Fibroblast of gingiva (primary cell): ENCODE data around the gene NFATC1.

Source experiments
- DNase-seq: peaks from one replicate; pipeline ENCODE4 v3.0.0-alpha.2; 2011; ENCODE audit warnings: low read depth

NFATC1 gene

GRCh38 chr18:79575891-79576685, 180.4 kb downstream of the NFATC1 start:
- no peak for DNase-seq

GRCh38 chr18:79576686-79577351, 181.1 kb downstream of the NFATC1 start:
- DNase-seq: no peak

GRCh38 chr18:79577451-79578395, 182.0 kb downstream of the NFATC1 start:
- DNase-seq: no peak

GRCh38 chr18:79578396-79579260, 182.9 kb downstream of the NFATC1 start:
- no peak for DNase-seq
